OCI-LY7 (cell line): ENCODE results near the gene RASGRP3. TPM values are rescaled to one million over a fixed set of nuclear protein-coding genes. Genes with fewer than 3 reads are reported as not detected.

Source experiments
- BruUV-seq: library from RNA; stranded (reverse); fragments of 400-500 nt; replicated peaks from 2 replicates; lab custom pipeline; 2021; lab: Mats Ljungman, UMichigan
- CTCF ChIA-PET: fragments of 300-600 bp; sonication (Branson Sonifier 250); formaldehyde crosslinking; loops from one replicate; lab custom pipeline; 2022; ENCODE audit warnings: antibody characterized with exemption; ENCODE audit not compliant: unreplicated experiment; lab: Charles Lee
- POLR2A ChIA-PET: fragments of 300-600 bp; sonication (Branson Sonifier 250); formaldehyde crosslinking; loops from one replicate; lab custom pipeline; 2022; ENCODE audit warnings: antibody characterized with exemption; lab: Charles Lee
- DNase-seq: peaks from one replicate; pipeline ENCODE4 v3.0.0-alpha.2; 2015; ENCODE audit warnings: low spot score
- H2AFZ ChIP-seq: fragments of 200-600 bp; sonication (generic), shearing (Covaris generic); 2 replicates; pipeline ENCODE4 v1.6.1; 2014; ENCODE audit warnings: mild to moderate bottlenecking, antibody characterized with exemption, low read length, moderate library complexity
- H3K27ac ChIP-seq: fragments of 200-600 bp; sonication (generic); 2 replicates; pipeline ENCODE4 v1.5.1; 2014; ENCODE audit warnings: mixed run types, low read depth, mild to moderate bottlenecking, moderate library complexity, low read length, inconsistent platforms; ENCODE audit not compliant: poor library complexity, severe bottlenecking
- H3K36me3 ChIP-seq: fragments of 200-600 bp; sonication (generic); 2 replicates; pipeline ENCODE4 v1.6.1; 2014; ENCODE audit warnings: mild to moderate bottlenecking, antibody characterized with exemption, low read length, moderate library complexity, mixed read lengths; ENCODE audit not compliant: insufficient read depth
- H3K4me1 ChIP-seq: fragments of 200-600 bp; sonication (generic); 2 replicates; pipeline ENCODE4 v1.5.1; 2014; ENCODE audit warnings: mild to moderate bottlenecking, low read length; ENCODE audit not compliant: insufficient read depth, poor library complexity, severe bottlenecking
- H3K4me2 ChIP-seq: fragments of 200-600 bp; sonication (generic); 2 replicates; pipeline ENCODE4 v1.6.1; 2014; ENCODE audit warnings: mild to moderate bottlenecking, low read length
- H3K4me3 ChIP-seq: fragments of 200-600 bp; sonication (generic); 2 replicates; pipeline ENCODE4 v1.5.1; 2014; ENCODE audit warnings: mild to moderate bottlenecking, low read depth, low read length; ENCODE audit not compliant: poor library complexity, severe bottlenecking
- H3K79me2 ChIP-seq: fragments of 200-600 bp; sonication (generic); 2 replicates; pipeline ENCODE4 v1.6.1; 2016; ENCODE audit warnings: low read depth, mild to moderate bottlenecking, low read length, moderate library complexity, mixed read lengths; ENCODE audit not compliant: insufficient read depth
- H3K9me2 ChIP-seq: fragments of 200-600 bp; sonication (generic); 2 replicates; pipeline ENCODE4 v1.6.1; 2016; ENCODE audit warnings: mild to moderate bottlenecking, low read length, mixed read lengths; ENCODE audit not compliant: insufficient read depth
- H3K9me3 ChIP-seq: fragments of 200-600 bp; sonication (generic); 2 replicates; pipeline ENCODE4 v1.6.1; 2014; ENCODE audit warnings: mild to moderate bottlenecking, mixed run types, low read length, mixed read lengths
- H4K20me1 ChIP-seq: fragments of 200-600 bp; sonication (generic); 2 replicates; pipeline ENCODE4 v1.6.1; 2014; ENCODE audit warnings: mild to moderate bottlenecking, antibody characterized with exemption, low read length, moderate library complexity, mixed read lengths; ENCODE audit not compliant: insufficient read depth
- CTCF ChIP-seq: fragments of 200-600 bp; sonication (generic); conservative IDR thresholded peaks from 2 replicates; pipeline ENCODE4 v1.5.1; 2014; ENCODE audit warnings: mild to moderate bottlenecking, antibody characterized with exemption, low read length, moderate library complexity, mixed read lengths
- EZH2phosphoT487 ChIP-seq: fragments of 200-600 bp; sonication (generic); IDR thresholded peaks from 2 replicates; pipeline ENCODE4 v1.6.1; 2018; ENCODE audit warnings: low read depth, borderline replicate concordance, mild to moderate bottlenecking, mixed run types, antibody characterized with exemption, low read length, moderate library complexity, mixed read lengths
- intact Hi-C: fragments of 100-400 bp; cut with micrococcal nuclease; formaldehyde crosslinking; loops from one replicate; pipeline ENCODE4 v1.10.0; 2022; ENCODE audit not compliant: unreplicated experiment
- total RNA-seq, 2 experiments: library from RNA; depleted of rRNA in 1 of 2; stranded (reverse); fragments of >200 nt in 1 of 2; shearing (Covaris generic) in 1 of 2; gene quantifications; 2 replicates each; pipeline ENCODE4 v1.2.3, GENCODE V29; 2014 to 2022

The RASGRP3 gene
- total RNA-seq, 2 experiments from 2014 or later = 5.1 to 8.7 TPM

- H3K36me3 ChIP-seq = no peaks in the 10 kb centered on the region
- intact Hi-C loops = no loop called here
- no peaks in the 10 kb centered on the region; the same call in 1 of the 2 replicates for H3K9me2 ChIP-seq
- no peaks in the 10 kb centered on the region for H4K20me1 ChIP-seq
- no peak for TF ChIP-seq CTCF
- TF ChIP-seq EZH2phosphoT487 = no peak
- no peak overlapping the region for H3K27ac ChIP-seq
- BruUV-seq = no TSS peak
- H3K9me3 ChIP-seq = no peaks in the 10 kb centered on the region
- CTCF ChIA-PET = no interaction called here
- no peaks in the 10 kb centered on the region for H3K79me2 ChIP-seq
- POLR2A ChIA-PET = no interaction called here
- no peak overlapping the region for H3K4me3 ChIP-seq
- H2AFZ ChIP-seq = no peak overlapping the region
- H3K4me1 ChIP-seq = no peaks in the 10 kb centered on the region
- H3K4me2 ChIP-seq = no peak overlapping the region
- DNase-seq = no peak
Observed at GRCh38 chr2:33518929-33519328, 42.5 kb downstream of the RASGRP3 start.

- CTCF ChIA-PET = no interaction called here
- TF ChIP-seq EZH2phosphoT487 (no peak), CTCF (no peak)
- no TSS peak for BruUV-seq
- Histone ChIP-seq H3K9me3 (no peaks in the 10 kb centered on the region), H3K4me1 (no peaks in the 10 kb centered on the region), H4K20me1 (no peaks in the 10 kb centered on the region), H3K4me2 (no peak overlapping the region), H3K9me2 (no peaks in the 10 kb centered on the region), H3K4me3 (no peak overlapping the region), H3K36me3 (no peaks in the 10 kb centered on the region), H3K27ac (no peak overlapping the region), H3K79me2 (no peaks in the 10 kb centered on the region), H2AFZ (no peak overlapping the region)
- intact Hi-C loops = no loop called here
- POLR2A ChIA-PET = interaction anchor here (0.5 to 1.8 kb wide), 3 partner anchors 11 to 379 kb away, joined by 3 to 4 read pairs (median 3); no protein-coding TSS in a partner anchor
- no peak for DNase-seq
Observed at GRCh38 chr2:33521791-33522281, 45.4 kb downstream of the RASGRP3 start.

- BruUV-seq = no TSS peak
- H3K9me2 ChIP-seq = no peaks in the 10 kb centered on the region
- no peak overlapping the region for H3K4me3 ChIP-seq
- ChIA-PET CTCF (no interaction called here), POLR2A (interaction anchor here (1.8 kb wide), 1 partner anchor 10 kb away, joined by 3 read pairs; no protein-coding TSS in a partner anchor)
- no peak overlapping the region for H2AFZ ChIP-seq
- intact Hi-C loops = no loop called here
- H4K20me1 ChIP-seq = no peaks in the 10 kb centered on the region
- no peak overlapping the region for H3K4me2 ChIP-seq
- TF ChIP-seq CTCF (no peak), EZH2phosphoT487 (no peak)
- no peaks in the 10 kb centered on the region for H3K9me3 ChIP-seq
- H3K4me1 ChIP-seq = no peaks in the 10 kb centered on the region
- no peaks in the 10 kb centered on the region for H3K36me3 ChIP-seq
- H3K27ac ChIP-seq = no peak overlapping the region
- no peaks in the 10 kb centered on the region for H3K79me2 ChIP-seq
- DNase-seq = no peak
Observed at GRCh38 chr2:33522576-33522975, 46.1 kb downstream of the RASGRP3 start.
